ENCODE data around the gene PPP1R1B. TPM values are rescaled to one million over a fixed set of nuclear protein-coding genes. Genes with fewer than 3 reads are reported as not detected.

Gene PPP1R1B
- total RNA-seq, 1 experiment from 2014 or later = 8.3 TPM

DNA sequence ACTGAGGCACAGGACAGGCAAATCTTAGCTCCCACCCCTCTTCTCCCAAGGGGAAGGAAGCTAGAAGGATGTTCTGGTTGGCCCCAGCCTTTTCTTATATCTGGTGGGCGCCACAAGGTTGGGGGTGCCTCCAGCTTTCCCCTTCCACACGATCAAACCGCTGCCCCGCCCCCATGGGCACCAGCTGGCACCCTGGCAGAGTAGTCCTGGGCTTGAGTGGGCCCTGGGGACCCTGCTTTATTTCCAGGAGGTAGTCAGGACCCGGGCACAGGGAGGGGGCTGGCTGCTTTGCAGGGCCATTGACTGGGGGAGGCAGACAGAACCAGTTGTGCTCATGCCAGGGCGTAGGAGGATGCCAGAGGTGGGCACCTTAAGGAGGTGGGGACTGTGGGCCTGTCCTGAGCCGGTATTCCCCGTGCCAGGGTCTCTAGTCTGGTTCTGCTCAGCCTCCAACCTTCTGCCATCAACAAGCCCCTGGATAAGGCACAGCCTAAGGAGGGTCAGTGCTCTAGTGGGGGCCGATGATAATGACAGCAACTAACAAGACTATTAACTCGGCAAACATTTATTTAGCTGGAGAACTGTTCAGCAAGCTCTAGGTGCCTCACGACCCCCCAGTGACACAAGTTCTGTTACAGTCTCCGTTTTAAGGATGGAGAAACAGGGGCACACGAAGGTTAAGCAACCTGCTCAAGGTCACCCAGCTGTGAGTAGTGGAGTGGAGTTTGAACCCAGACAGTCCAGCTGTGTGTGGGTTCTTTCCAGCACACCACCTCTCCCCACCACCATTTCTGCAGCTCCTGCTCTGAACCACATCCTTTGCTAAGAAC, 7.6 kb upstream of the PPP1R1B start:
- H3K4me3 Mint-ChIP-seq (ENCODE audit: low read depth, unreplicated experiment) = peak overlapping the region; percentile 76
- peaks cover 64% of the 10 kb centered on the region for H3K36me3 Mint-ChIP-seq (ENCODE audit: insufficient read depth, unreplicated experiment)
- intact Hi-C loops (cut with micrococcal nuclease; ENCODE audit: unreplicated experiment) = loop anchor here (1.0 to 5.0 kb wide), 6 partner anchors 53 to 478 kb away; partner anchors contain the start of gene PSMD3
- peaks cover 83% of the 10 kb centered on the region for H3K27me3 Mint-ChIP-seq (ENCODE audit: unreplicated experiment)
- TF ChIP-seq, protein P1, sequence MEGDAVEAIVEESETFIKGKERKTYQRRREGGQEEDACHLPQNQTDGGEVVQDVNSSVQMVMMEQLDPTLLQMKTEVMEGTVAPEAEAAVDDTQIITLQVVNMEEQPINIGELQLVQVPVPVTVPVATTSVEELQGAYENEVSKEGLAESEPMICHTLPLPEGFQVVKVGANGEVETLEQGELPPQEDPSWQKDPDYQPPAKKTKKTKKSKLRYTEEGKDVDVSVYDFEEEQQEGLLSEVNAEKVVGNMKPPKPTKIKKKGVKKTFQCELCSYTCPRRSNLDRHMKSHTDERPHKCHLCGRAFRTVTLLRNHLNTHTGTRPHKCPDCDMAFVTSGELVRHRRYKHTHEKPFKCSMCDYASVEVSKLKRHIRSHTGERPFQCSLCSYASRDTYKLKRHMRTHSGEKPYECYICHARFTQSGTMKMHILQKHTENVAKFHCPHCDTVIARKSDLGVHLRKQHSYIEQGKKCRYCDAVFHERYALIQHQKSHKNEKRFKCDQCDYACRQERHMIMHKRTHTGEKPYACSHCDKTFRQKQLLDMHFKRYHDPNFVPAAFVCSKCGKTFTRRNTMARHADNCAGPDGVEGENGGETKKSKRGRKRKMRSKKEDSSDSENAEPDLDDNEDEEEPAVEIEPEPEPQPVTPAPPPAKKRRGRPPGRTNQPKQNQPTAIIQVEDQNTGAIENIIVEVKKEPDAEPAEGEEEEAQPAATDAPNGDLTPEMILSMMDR (IDR thresholded peaks at IDR 0.05; ENCODE audit: unreplicated experiment) = no peak
- no peaks in the 10 kb centered on the region for H3K9me3 Mint-ChIP-seq (ENCODE audit: low read depth, unreplicated experiment)
- peak; percentile 90 for DNase-seq
- CTCF ChIA-PET = interaction anchor here (0.5 to 161.2 kb wide), 55 partner anchors 1 to 1198 kb away, joined by 3 to 42089 read pairs (median 4); partner anchors contain the start of genes CSF3, ERBB2, GRB7 and GSDMA
- no TSS peak for BruUV-seq (replicated peaks)
- peaks cover 53% of the 10 kb centered on the region for H3K4me1 Mint-ChIP-seq (ENCODE audit: low read depth, unreplicated experiment)
- peak overlapping the region; percentile 75 for H3K27ac Mint-ChIP-seq (ENCODE audit: unreplicated experiment)

DNA sequence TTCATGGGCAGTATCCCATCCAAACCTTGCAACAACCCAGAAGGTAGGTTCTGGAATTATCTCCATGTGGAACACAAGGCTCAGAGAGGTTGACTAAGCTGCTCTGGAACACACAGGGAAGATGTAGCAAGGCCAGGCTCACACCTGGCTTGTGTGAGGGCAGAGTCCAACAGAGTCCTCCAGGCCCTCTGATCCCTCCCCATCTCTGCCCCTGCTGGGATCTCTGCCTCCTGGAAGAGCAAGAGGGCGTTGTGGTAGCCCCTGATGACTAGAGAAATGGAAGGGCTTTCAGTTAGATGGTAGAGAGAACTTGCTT, 7.0 kb upstream of the PPP1R1B start:
- CTCF ChIA-PET = interaction anchor here (0.5 to 161.2 kb wide), 36 partner anchors 1 to 883 kb away, joined by 3 to 42089 read pairs (median 6); partner anchors contain the start of genes CSF3, ERBB2, GRB7 and GSDMA
- H3K9me3 Mint-ChIP-seq (ENCODE audit: low read depth, unreplicated experiment) = no peaks in the 10 kb centered on the region
- H3K27me3 Mint-ChIP-seq (ENCODE audit: unreplicated experiment) = peaks cover 83% of the 10 kb centered on the region
- intact Hi-C loops (cut with micrococcal nuclease; ENCODE audit: unreplicated experiment) = loop anchor here (5.0 kb wide), 2 partner anchors 478 to 798 kb away; partner anchors contain the start of gene TOP2A
- H3K27ac Mint-ChIP-seq (ENCODE audit: unreplicated experiment) = no peak overlapping the region
- no TSS peak for BruUV-seq (replicated peaks)
- H3K4me3 Mint-ChIP-seq (ENCODE audit: low read depth, unreplicated experiment) = no peak overlapping the region
- H3K4me1 Mint-ChIP-seq (ENCODE audit: low read depth, unreplicated experiment) = peaks cover 53% of the 10 kb centered on the region
- DNase-seq = peak; percentile 83
- peaks cover 64% of the 10 kb centered on the region for H3K36me3 Mint-ChIP-seq (ENCODE audit: insufficient read depth, unreplicated experiment)
- TF ChIP-seq, protein P1 (IDR thresholded peaks at IDR 0.05; ENCODE audit: unreplicated experiment) = no peak

DNA sequence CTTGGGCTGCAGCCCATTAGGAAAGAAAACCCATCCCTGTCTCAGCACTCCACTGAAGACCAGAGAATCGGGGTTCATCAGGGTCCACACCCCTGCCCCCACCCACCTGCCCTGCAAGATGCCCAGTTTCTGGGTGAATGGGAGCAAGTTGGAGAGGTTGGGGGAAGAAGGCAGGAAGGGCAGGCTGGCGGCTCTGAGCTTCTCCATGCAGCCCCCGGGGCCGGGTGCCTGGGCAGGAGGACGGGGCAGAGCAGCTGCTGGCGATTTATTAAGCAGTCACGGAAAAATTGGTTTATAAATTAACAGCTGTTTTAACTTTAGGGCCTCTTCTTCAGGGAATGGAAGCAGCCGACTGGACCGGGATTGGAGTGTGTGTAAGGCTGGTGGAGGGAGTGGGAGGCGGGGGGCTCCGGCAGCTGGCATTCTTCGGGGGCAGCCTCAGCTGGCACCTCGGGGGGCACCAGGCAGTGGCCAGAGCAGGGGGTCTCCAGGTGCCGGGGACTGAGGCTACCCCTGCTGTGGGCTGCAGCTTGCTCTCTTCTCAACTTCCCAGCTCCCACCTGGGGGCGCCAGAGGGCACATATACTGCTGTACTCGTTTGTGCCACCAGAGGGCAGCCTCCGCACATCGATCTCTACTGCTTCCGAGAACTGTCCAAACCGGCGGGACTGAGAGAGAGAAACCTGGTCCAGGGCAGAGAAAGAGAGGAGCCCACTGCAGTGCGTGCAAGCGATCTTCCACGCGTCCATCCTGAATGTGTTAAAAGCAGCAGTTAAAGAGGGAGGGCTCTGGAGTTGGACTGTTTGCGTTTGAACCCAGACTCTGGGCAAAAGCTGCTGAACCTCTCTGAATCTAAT, 5.0 kb upstream of the PPP1R1B start:
- peaks cover 55% of the 10 kb centered on the region for H3K4me1 Mint-ChIP-seq (ENCODE audit: low read depth, unreplicated experiment)
- intact Hi-C loops (cut with micrococcal nuclease; ENCODE audit: unreplicated experiment) = loop anchor here (1.0 to 5.0 kb wide), 20 partner anchors 13 to 1229 kb away; partner anchors contain the start of genes ERBB2, IKZF3, MIEN1 and PGAP3
- H3K36me3 Mint-ChIP-seq (ENCODE audit: insufficient read depth, unreplicated experiment) = peaks cover 59% of the 10 kb centered on the region
- H3K27ac Mint-ChIP-seq (ENCODE audit: unreplicated experiment) = peak overlapping the region; percentile 3
- peak overlapping the region; percentile 18 for H3K4me3 Mint-ChIP-seq (ENCODE audit: low read depth, unreplicated experiment)
- no TSS peak for BruUV-seq (replicated peaks)
- peak; percentile 100 for DNase-seq
- H3K27me3 Mint-ChIP-seq (ENCODE audit: unreplicated experiment) = peaks cover 83% of the 10 kb centered on the region
- TF ChIP-seq, protein P1 (IDR thresholded peaks at IDR 0.05; ENCODE audit: unreplicated experiment) = no peak
- CTCF ChIA-PET = interaction anchor here (0.5 to 161.2 kb wide), 124 partner anchors 1 to 1912 kb away, joined by 3 to 42089 read pairs (median 5); partner anchors contain the start of genes CASC3, CDK12, CSF3 and ERBB2
- no peaks in the 10 kb centered on the region for H3K9me3 Mint-ChIP-seq (ENCODE audit: low read depth, unreplicated experiment)
